HepG2 (cell line): ENCODE measurements around the gene ACSM3. TPM values are rescaled to one million over a fixed set of nuclear protein-coding genes. Genes with fewer than 3 reads are reported as not detected.

ENCODE experiments used
- HOXD1 ChIP-seq: sonication (generic); formaldehyde crosslinking; IDR thresholded peaks from 2 replicates; pipeline ENCODE4 v1.5.0; 2020; ENCODE audit warnings: missing genetic modification reagents
- POGZ ChIP-seq: sonication (generic); formaldehyde crosslinking; IDR thresholded peaks from 2 replicates; pipeline ENCODE4 v1.4.0; 2020; ENCODE audit warnings: mild to moderate bottlenecking, missing genetic modification reagents
- PRMT3 ChIP-seq: sonication (generic); formaldehyde crosslinking; IDR thresholded peaks from 2 replicates; pipeline ENCODE4 v1.8.1; 2022; ENCODE audit warnings: low read depth, mild to moderate bottlenecking, moderate library complexity, missing genetic modification reagents, borderline replicate concordance
- ZNF777 ChIP-seq: sonication (generic); formaldehyde crosslinking; IDR thresholded peaks from 2 replicates; pipeline ENCODE4 v1.4.0; 2020; ENCODE audit warnings: missing genetic modification reagents
- ZSCAN22 ChIP-seq: sonication (generic); formaldehyde crosslinking; IDR thresholded peaks from 2 replicates; pipeline ENCODE4 v1.4.0; 2020; ENCODE audit warnings: mild to moderate bottlenecking, missing genetic modification reagents
- polyA plus RNA-seq, 8 experiments: library from polyadenylated mRNA; depleted of rRNA in 3 of 8; stranded (reverse) in 7 of 8; unstranded in 1 of 8; fragments of >200 nt; fragmentation: Illumina TruSeq in 4 of 8; extraction: Trizol in 4 of 8; gene quantifications; 2 replicates each; pipeline versions ENCODE4 v1.2.1 to v1.2.3, GENCODE V29; 2011 to 2016; ENCODE audit warnings: low read depth in 4 of 8, missing spikeins in 1 of 8, mixed read lengths in 1 of 8; ENCODE audit not compliant: insufficient read depth in 1 of 8
- total RNA-seq, 5 experiments: library from RNA; depleted of rRNA; stranded (reverse); fragments of >200 nt; fragmentation: Illumina TruSeq; extraction: Trizol; gene quantifications; 2 replicates each; pipeline ENCODE4 v1.2.3, GENCODE V29; 2016; ENCODE audit warnings: low read depth in 1 of 5
- TF ChIP-seq, protein P1 (sequence below), 2 experiments: sonication (generic) in 1 of 2; formaldehyde crosslinking in 1 of 2; IDR thresholded peaks; 2 replicates each; pipeline versions ENCODE4 v1.6.1 to v1.9.0; 2014 to 2022; ENCODE audit warnings: antibody characterized with exemption in 1 of 2, borderline replicate concordance in 1 of 2, inconsistent platforms in 1 of 2, low read depth in 1 of 2, missing genetic modification reagents in 1 of 2
- TF ChIP-seq, protein P2 (sequence below), 2 experiments: fragments of 450-650 bp in 1 of 2; sonication (generic) in 1 of 2; formaldehyde crosslinking in 1 of 2; IDR thresholded peaks; 2 replicates each; pipeline versions ENCODE4 v1.6.1 to v1.8.0; 2016 to 2022; ENCODE audit warnings: antibody characterized with exemption in 1 of 2, mild to moderate bottlenecking in 1 of 2, missing genetic modification reagents in 1 of 2
- TF ChIP-seq, protein P3 (sequence below): sonication (generic); formaldehyde crosslinking; IDR thresholded peaks from 2 replicates; pipeline ENCODE4 v1.4.0; 2020; ENCODE audit warnings: low read depth, missing genetic modification reagents

ACSM3 gene
- total and polyA plus RNA-seq, 2 of the 13 experiments (the other 11 are each of a cell fraction or from before 2014, with no cell fraction given) = 74.0 to 108 TPM

DNA sequence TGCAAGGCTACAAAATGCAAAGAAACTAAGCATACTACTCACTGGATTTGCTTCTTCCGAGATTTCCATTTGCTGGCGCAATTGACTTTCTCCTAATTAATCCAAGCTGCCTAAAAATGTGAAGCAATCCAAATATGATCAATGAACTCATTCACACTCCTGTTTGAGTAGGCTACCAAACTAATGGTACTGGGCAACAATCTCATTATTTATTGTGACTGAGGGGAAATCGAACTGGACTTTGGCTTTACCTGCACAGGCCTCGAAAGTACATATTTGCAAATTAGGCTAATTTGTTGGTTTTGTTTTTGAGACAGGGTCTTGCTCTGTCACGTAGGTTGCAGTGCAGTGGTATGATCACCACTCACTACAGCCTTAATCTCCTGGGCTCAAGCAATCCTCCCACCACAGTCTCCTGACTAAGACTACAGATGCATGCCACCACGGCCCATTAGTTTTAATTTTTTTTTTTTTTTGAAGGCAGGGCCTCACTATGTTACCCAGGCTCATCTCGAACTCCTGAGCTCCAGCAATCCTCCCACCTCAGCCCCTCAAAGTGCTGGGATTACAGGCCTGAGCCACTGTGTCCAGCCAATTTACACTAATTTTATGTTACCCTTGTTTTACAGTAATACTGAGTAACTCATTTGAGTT, 39.9 kb downstream of the ACSM3 start (continued):
- TF ChIP-seq, protein P1, sequence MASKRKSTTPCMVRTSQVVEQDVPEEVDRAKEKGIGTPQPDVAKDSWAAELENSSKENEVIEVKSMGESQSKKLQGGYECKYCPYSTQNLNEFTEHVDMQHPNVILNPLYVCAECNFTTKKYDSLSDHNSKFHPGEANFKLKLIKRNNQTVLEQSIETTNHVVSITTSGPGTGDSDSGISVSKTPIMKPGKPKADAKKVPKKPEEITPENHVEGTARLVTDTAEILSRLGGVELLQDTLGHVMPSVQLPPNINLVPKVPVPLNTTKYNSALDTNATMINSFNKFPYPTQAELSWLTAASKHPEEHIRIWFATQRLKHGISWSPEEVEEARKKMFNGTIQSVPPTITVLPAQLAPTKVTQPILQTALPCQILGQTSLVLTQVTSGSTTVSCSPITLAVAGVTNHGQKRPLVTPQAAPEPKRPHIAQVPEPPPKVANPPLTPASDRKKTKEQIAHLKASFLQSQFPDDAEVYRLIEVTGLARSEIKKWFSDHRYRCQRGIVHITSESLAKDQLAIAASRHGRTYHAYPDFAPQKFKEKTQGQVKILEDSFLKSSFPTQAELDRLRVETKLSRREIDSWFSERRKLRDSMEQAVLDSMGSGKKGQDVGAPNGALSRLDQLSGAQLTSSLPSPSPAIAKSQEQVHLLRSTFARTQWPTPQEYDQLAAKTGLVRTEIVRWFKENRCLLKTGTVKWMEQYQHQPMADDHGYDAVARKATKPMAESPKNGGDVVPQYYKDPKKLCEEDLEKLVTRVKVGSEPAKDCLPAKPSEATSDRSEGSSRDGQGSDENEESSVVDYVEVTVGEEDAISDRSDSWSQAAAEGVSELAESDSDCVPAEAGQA (IDR thresholded peaks at IDR 0.05; ENCODE audit: low read depth) = no peak; the same call in 1 of the 2 replicates
- TF ChIP-seq, protein P1 (CRISPR knock-in tag; IDR thresholded peaks at IDR 0.05; ENCODE audit: borderline replicate concordance) = 0 out of 2 replicates have a peak, but pooled peaks have one; percentile 45
- TF ChIP-seq, protein P2, sequence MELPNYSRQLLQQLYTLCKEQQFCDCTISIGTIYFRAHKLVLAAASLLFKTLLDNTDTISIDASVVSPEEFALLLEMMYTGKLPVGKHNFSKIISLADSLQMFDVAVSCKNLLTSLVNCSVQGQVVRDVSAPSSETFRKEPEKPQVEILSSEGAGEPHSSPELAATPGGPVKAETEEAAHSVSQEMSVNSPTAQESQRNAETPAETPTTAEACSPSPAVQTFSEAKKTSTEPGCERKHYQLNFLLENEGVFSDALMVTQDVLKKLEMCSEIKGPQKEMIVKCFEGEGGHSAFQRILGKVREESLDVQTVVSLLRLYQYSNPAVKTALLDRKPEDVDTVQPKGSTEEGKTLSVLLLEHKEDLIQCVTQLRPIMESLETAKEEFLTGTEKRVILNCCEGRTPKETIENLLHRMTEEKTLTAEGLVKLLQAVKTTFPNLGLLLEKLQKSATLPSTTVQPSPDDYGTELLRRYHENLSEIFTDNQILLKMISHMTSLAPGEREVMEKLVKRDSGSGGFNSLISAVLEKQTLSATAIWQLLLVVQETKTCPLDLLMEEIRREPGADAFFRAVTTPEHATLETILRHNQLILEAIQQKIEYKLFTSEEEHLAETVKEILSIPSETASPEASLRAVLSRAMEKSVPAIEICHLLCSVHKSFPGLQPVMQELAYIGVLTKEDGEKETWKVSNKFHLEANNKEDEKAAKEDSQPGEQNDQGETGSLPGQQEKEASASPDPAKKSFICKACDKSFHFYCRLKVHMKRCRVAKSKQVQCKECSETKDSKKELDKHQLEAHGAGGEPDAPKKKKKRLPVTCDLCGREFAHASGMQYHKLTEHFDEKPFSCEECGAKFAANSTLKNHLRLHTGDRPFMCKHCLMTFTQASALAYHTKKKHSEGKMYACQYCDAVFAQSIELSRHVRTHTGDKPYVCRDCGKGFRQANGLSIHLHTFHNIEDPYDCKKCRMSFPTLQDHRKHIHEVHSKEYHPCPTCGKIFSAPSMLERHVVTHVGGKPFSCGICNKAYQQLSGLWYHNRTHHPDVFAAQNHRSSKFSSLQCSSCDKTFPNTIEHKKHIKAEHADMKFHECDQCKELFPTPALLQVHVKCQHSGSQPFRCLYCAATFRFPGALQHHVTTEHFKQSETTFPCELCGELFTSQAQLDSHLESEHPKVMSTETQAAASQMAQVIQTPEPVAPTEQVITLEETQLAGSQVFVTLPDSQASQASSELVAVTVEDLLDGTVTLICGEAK (IDR thresholded peaks at IDR 0.05) = no peak
- TF ChIP-seq, protein P2 (CRISPR knock-in tag; IDR thresholded peaks at IDR 0.05) = peak; percentile 34; the same call in 1 of the 2 replicates
- TF ChIP-seq ZSCAN22 (CRISPR knock-in tag) (no peak), HOXD1 (CRISPR knock-in tag) (0 out of 2 replicates have a peak, but pooled peaks have one; percentile 39), ZNF777 (no peak), PRMT3 (CRISPR knock-in tag) (no peak), POGZ (peak; percentile 83)
- TF ChIP-seq, protein P3, sequence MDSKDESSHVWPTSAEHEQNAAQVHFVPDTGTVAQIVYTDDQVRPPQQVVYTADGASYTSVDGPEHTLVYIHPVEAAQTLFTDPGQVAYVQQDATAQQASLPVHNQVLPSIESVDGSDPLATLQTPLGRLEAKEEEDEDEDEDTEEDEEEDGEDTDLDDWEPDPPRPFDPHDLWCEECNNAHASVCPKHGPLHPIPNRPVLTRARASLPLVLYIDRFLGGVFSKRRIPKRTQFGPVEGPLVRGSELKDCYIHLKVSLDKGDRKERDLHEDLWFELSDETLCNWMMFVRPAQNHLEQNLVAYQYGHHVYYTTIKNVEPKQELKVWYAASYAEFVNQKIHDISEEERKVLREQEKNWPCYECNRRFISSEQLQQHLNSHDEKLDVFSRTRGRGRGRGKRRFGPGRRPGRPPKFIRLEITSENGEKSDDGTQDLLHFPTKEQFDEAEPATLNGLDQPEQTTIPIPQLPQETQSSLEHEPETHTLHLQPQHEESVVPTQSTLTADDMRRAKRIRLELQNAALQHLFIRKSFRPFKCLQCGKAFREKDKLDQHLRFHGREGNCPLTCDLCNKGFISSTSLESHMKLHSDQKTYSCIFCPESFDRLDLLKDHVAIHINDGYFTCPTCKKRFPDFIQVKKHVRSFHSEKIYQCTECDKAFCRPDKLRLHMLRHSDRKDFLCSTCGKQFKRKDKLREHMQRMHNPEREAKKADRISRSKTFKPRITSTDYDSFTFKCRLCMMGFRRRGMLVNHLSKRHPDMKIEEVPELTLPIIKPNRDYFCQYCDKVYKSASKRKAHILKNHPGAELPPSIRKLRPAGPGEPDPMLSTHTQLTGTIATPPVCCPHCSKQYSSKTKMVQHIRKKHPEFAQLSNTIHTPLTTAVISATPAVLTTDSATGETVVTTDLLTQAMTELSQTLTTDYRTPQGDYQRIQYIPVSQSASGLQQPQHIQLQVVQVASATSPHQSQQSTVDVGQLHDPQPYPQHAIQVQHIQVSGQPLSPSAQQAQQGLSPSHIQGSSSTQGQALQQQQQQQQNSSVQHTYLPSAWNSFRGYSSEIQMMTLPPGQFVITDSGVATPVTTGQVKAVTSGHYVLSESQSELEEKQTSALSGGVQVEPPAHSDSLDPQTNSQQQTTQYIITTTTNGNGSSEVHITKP (CRISPR knock-in tag) = no peak
